Activated CD4-positive, alpha-beta T cell treated with anti-CD3 and anti-CD28 coated beads, Interleukin-2, amount 50 U/mL, for 24 hours (primary cell): Measurements from ENCODE around the gene HHAT.

Experiments
- DNase-seq, 2 donors: peaks; one replicate each; pipeline ENCODE4 v3.0.0-alpha.2; 2020; ENCODE audit warnings: low read depth in 1 of 2, low spot score in 1 of 2

The HHAT gene

DNA sequence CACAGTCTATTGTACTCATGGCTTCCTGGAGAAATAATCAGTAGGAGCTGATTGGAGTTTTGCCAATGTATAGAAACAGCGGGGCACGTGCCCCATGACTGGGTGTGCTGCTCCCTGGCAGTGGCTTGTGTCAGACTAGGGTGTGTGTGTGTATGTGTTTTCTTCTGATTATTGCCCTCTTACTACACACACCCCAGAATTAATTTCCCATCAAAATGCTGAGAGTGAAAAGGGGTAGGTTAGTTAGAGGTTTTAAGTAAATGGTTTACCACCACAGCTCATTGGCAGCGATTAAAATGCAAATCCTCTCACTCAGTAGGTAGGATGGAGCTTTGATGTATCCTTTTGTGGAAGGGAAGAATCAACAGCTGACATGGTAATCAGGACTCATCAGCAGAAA lies 29.9 kb downstream of the HHAT start:
- no peak for DNase-seq

DNA sequence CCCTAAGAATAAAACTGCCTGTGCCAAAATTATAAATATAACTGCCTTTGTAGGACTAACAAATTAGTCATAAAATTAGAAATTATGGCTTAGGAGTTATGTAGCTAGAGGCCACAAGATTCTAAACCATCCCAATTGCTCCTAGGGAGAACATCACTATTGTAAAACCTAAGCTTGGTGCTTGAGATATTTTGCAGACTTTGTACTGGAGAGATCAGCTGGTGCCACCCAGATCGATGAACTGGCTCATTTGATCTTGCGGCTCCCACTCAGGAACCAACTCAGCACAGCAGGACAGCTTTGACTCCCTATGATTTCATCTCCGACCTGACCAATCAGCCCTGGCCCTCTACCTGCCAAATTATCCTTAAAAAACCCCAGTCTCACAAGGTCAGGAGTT lies 30.6 kb downstream of the HHAT start:
- DNase-seq, result no peak

DNA sequence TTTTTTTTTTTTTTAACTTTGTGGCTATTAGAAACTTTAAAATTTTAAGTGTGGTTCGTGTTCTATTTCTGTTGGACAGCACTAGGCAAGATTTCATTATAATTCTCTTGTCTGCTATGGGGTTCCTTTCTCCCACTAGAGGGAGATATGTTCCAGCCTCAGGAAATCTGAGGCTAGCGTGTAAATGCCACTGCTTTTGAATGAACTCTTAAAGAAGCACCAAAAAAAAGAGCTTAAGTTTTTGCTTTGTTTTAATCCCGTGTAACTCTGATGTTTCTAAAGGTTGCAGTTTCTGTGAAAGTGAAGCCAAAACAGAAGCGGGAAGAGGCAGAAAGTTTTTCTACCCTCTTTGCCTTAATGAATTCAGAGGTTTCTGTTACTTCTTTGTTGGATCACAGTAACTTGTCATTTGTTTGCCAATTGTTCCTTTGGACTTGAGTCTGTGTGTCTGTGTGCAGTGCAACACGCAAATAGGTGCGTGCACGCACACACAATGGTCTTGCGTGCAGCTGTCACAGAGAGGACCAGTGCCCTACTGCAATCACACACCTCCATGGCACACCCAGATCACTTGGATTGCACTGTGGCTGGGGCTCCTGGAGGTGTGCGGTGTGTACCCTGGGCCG lies 32.3 kb downstream of the HHAT start:
- DNase-seq, result no peak

DNA sequence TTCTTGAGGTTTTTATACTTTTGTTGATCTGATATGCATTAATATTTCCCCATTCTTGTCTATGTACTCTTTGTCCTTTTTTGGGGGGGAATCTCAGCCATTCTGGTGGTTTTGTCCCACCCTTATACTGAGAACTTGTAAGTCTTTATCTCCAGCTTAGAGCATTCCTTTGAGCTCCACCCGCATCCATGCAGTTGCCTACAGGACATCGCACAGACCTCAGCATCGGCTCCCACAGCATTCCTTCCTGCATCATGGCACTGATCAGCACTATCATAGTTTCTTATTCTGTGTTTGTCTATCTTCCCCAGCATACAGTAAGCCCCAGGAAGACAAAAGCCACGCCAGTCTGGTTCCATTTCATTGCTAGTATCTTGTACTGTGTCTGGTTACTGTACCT lies 33.0 kb downstream of the HHAT start:
- no peak for DNase-seq

DNA sequence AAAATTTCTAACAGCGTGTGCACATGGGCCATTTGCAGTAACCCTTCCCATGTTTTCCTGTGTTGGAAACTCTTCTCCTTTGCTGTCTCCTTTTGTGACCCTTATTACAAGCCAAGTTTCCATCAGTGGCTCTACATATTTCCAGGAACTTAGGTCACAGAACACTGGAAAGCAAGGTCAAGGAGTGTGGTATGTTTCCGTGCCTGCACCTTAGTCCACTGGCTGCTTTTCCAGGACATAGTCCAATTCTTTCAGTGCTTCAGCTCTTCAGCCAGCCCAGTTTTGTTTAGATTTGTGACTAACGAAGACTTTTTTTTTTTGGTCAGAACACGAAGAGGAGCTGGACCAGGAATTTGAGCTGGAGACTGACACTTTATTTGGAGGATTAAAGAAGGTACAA lies 33.8 kb downstream of the HHAT start:
- no peak for DNase-seq

DNA sequence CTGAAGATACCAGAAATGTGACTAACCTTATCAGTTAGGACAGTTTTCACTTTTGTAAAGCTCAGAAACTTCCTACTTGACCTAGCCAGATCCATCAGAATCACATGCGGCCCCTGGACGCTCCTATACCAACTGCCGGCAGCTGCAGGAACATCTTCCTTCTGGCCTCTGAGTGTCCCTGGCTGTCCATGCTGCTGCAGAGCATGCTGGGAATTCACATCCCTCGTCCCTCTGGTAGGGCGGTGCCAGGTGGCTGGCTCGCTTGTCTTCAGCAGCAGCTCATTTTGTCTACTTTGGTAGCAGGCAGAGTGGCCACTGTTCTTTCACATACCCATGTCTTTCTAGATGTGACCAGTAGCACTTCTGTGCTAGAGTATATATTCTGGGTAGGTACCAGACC lies 34.4 kb downstream of the HHAT start:
- DNase-seq, result no peak

DNA sequence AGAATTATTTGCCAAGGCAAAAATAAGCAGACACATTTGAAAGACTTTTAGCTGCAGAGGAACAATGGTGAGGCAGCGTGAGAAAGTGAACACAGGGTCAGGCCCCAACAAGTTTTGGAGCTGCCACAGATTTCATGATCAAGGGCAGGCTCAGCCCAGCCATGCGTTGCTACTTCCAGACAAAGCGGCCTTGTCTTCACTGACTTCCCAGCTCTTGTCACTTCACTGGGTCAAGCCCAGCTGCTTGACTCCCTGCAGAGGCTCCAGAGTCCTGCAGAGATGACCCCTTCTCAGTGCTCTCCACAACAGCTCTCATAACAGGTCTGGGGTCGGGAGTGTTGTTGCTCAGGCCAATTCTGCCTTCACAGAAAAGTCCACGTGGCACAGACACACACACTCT lies 35.8 kb downstream of the HHAT start:
- DNase-seq, result no peak

DNA sequence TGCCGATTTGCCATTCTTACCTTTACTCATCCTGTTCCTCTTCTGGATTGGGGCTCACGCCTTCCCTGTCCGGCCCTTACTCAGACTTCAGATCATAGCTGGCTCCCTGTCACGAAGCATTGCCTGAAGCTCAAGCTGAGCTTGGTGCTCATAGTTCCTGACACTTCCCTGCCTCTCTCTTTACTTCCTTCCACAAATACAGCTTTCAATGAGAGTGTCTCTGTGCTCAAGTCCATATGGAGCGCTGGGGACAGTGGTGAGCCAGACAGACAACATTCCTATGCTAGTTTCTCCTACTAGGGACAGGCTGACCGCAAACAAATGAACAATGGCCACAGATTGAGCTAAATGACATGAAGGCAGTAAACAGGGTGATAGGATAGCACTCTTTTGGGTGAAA lies 38.1 kb downstream of the HHAT start:
- DNase-seq, result no peak

DNA sequence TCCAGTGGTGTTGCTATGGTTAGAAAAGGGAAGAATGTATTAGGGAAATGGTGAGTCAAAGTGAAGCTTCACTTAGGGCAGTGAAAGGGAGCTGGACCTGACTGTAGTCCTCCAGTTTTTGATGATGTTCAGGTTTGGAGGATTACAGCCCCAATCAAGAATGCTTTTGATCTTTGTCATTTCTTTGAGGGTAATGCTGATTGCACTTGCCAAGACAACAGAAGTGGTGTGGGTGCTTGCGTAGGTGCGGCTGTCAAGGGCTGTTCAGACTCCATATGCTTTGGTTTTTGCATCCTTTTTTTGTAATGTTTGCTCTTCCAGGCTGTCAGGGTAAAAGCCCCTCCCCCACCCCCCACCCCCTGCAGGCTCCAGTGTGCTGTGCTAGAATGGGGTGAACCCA lies 38.9 kb downstream of the HHAT start:
- DNase-seq, result no peak

DNA sequence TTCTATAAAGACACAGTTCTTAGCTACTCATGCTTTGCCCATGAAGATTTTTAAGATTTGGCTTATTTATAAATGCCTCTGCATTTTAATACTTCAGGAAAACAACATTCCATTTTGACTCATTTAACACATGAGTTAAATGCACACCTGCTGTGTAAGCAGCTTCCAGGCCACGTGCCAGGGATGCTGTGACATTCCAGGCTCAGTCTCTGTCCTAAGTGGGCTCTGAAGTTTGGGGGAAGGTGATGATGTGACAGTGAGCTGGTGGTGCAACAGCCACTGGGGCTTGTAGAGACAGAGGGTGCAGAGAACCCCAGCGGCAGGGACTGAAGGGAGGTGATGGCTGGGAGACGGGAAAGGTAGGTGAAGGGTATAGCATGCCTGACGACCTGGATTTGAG lies 40.7 kb downstream of the HHAT start:
- no peak for DNase-seq

DNA sequence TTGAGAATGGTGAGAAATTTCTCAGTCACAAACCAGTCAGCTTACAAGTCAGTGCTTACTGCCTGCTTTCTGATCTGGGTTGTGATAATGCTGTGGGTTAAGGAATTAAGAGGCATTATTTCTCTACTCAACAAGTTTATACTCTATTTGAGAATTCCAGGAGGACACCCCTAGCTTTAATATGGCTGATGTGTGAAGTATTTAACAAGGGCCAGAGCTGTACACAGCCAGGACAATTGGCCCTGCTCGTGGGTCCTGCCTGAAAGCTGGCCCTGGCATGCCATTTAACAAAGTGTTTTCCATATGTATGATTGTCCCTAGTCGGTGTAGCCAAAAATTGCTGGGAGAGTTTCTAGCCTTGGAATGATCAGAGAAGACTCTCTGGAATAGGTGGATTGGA lies 43.2 kb downstream of the HHAT start:
- no peak for DNase-seq

DNA sequence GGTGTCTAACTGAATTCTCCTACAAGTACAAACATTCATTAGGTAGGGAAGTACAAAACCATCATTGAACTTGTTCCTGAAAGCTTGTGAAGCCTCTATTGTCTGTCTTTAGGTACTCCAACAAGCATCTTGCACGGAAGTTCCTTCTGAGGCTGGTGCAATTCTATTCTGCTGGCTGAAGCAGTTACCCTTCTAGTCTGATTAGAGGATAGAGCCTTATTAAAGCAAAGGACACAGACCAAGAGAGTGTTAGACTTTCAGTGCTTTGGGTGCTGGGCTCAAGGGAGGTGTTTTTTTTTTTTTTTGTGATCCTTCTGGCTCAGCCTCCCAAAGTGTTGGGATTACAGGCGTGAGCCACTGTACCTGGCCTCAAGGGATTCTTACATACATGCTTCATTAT lies 43.8 kb downstream of the HHAT start:
- DNase-seq, result no peak

DNA sequence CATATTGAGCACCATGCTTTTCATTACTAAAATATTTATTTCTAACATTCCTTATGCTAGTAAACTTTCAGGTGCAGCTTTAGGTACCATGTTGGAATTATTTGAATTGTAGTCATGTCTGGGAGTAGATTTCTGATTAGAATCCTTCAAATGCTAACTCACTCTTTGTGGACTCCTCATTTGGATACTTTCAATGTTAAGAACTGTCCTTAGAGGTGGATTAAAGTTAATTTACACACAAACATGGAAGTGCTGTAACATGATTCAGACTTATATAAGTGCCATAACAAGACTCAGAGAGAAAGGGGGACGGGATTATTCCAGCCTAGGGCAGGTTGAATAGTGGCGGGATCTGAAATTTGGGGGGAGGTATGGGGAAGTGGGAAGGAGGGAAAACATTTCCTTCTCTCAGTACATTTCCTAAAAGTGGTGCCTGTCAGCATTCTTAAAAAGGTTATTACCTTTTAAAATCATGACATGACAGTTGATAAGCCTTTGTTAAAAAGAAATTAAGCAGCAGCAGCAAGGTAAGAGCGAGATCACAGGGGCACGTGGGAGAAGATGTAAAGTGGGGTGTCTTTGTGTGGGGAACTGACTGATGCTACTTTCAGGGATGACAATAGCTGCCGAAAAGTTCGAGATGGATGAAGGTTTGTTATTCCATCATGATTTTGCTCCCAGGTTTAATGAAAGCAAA lies 44.4 kb downstream of the HHAT start:
- DNase-seq, result peak in 1 of 2 donors; percentile 20

DNA sequence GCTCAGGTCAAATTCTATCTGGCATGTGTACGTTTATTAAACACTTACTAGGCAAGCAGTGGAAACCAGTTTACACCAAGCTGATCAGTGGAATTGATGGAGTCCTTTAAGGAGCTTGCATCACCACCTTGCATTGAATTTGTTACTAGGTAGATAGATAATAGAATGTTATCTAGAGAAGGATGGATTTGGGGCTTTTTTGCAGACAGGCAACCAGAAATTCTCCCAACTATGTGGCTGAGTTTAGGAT lies 44.9 kb downstream of the HHAT start:
- DNase-seq, result peak in 1 of 2 donors; percentile 19

DNA sequence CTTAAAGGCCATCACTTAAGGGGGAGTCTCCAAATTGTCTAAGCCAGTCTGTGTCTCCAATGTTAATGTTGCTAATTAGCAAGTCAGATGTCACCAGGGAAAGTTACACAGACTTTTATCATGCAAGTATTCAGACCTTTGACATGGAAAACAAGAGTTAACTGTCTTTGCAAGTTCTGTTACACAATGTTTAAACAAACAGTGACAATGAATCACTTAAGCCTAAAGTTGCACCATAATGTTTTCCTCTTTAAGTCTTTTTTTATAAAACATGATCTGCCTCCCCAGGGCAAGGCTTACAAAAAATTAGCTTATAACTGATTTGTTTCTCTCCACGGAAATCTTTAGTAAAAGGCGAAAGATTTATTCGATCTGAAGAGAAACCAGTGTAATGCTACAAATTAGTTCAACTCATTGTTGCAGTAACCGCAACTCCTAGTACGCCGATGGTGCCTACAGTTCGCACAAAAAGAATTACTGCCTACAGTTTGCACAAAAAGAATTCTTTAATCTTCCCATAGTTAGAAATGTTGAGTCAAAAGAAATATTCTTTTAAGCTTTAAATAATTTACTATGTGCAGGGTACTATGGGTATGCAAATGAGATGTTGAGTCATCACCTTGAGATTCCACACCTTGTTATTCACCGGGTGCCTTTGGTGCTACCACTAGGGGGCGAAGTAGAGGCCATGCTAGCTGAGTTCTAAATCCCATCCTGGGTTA lies 45.3 kb downstream of the HHAT start:
- peak; percentile 63 for DNase-seq

DNA sequence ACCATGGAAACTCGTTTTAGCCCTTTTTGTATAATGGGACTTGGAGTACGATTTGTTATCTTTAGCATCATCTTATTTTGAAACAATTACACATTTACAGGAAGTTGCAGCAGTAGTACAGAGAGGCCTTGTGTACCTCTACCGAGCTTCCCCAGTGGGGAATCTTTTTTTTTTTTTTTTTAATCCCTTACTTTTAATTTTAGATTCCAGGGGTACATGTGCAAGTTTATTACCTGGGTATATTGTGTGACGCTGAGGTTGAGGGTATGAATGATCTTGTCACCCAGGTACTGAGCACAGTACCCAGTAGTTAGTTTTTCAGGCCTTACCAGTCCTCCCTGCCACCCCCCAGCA lies 45.9 kb downstream of the HHAT start:
- DNase-seq, result no peak

DNA sequence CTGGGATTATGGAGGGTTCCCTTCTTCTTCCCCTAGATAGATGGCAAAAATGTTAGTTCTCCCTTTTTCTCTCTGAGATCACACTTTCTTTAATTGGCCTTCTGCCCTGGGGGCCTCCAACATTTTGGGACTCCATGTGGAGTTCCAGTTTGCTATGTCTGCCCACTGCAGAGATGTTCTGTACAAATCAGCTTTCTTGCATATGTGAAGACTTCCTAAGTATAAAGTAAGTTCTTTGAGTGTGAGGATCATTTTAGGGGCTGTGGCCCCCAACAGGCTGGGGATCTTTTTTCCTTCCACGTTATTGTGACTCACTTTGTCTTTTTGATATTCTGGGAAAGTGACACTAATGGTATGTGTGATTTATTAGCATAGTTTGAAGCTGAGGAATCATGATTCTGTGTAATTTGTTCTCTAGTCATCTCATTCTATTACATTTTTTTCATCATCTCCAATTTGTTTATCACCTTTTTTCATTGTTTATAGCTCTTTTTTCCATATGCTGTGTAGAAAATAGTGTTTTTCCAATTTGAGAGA lies 48.2 kb downstream of the HHAT start:
- DNase-seq, result no peak

DNA sequence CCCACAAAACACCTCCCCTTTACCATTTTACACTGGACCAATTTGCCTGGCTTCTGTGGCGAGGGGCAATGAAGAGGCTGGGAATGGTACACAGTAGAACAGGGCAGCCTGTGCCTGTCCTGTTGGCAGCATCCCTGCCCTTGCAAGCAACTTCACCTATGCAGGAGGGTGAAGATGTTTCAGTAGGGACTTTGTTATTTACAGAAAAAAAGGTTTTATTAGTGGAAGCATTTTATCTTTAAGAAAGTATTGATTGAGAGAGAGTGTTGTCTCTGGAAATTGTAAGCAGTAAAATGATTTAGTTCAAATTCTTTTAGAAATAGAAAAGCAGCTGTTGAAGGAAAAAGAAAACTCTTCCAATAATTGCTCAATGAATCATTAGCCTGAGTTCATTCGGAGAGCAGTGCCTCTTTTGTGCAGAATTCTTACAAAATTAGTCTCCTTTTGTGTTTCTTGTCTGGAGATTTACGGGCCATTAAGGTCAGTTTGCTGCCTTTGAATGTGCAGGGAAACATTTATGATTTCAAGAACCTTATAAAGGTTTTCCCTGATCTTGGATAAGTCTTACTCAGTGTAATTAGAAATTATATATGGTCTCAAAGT lies 49.1 kb downstream of the HHAT start:
- no peak for DNase-seq

DNA sequence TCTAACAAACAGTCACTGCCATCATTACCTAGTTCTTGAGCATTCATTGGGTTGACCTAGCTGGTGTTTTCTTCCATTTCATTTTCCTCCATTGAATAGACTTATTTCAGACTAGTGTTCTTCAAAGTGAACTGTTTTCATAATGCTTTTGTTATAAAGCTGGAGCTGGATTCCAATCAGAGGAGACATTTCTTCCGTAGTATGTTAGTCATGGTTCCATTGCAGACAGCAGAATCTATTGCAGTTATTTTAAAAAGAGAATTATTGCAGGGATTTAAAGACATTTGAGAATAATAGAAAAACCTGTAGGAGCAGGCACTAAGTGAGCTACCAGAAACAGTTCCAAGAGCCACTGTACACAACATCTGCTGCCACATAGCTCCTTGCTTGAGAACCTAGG lies 50.0 kb downstream of the HHAT start:
- DNase-seq, result no peak

DNA sequence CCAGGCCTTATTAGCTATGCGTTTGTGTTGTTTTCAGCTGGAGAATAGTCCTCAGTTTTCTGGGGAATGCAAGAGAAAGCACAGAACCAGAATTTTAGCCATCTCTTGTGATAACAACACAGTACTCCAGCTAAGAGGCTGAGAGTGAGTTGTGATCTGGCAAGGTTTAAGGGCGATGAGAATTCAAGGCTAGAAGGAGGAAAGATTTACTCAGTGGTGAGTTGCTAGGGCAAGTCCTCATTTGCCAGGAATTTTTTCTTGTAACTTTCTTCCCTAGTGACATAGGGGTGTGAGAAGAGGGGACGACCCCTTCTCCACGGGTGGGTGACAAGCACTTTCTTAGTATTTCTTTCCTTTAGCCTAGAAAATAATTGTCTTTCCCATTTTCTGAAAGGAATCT lies 53.2 kb downstream of the HHAT start:
- no peak for DNase-seq

DNA sequence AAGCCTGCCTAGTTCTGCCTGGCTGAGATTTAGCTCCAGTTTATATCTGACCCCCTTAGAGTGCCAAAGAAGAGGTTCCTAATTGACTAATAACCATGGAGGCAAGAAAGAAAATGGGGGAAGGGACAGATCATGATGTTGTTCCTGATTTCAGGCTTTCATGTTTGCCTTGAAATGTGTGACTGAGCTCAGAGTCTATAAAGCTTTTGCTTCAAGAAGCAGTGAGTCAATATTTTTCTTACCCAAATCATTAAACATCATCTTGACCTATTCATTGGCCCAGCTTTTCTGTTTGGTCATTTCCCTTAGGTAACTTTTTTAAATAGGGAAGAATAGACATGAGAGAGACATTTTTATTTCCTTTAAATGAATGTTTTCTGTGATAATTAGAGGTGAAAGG lies 55.9 kb downstream of the HHAT start:
- no peak for DNase-seq

DNA sequence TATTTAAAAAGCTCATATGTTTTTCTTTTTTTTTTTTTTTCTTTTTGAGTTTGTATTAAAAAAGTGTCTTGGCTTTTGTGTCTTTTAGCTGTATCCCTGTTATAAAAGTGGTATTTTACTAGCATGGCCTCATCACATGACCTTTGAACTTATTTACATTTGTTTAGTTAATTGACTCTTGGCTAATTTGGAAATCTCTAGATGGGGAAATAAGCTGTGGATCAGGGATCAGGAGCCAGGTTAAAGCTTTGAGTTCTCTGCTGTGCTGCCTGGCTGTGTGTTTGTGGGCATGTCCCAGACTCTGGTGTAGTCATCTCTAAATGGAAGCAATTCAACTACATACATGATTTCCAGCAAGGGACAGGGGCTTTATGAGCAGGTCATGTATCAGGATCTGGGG lies 56.5 kb downstream of the HHAT start:
- DNase-seq, result no peak
